D721Med (cell line): ENCODE data around the gene PHC3.
"Not testable (repeated sequence)": the region's sequence is repeated elsewhere in the genome, so short reads cannot be mapped to it uniquely, and the experiment has no call there.

ENCODE experiments used
- DNase-seq: peaks from one replicate; pipeline ENCODE4 v3.0.0; 2011; ENCODE audit warnings: low spot score; ENCODE audit not compliant: insufficient read length
- FAIRE-seq: peaks from 2 replicates; lab custom pipeline; 2011; peaks lifted over from hg19 to GRCh38; lab: Jason Lieb, UNC
- TF ChIP-seq, protein P1 (sequence below): IDR thresholded peaks from 2 replicates; pipeline ENCODE4 v1.5.1; 2012; ENCODE audit warnings: mild to moderate bottlenecking, control low read depth; ENCODE audit not compliant: insufficient read depth; ENCODE audit errors: missing control alignments

PHC3 gene

DNA sequence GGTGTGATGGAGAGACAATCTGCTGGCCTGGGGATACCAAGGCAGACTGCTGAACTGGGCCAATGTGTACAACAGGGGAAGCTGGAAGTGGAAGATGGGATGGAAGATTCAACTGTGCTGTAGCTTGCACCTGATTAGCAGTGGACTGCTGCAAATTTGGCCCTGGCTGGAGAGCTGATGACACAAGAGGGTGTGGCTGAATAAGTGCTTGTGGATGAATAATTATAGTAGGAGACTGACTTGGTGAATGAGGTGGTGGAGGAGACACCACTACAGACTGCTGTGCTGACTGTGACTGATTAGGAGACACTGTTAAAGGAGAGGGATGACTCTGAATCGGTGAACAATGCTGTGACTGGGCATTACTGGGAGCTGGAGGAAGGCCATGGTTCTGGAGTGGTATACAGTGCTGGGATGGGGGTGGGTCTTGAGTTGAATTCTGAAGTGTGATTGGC, 52.5 kb downstream of the PHC3 start:
- FAIRE-seq, result no peak
- TF ChIP-seq, protein P1, sequence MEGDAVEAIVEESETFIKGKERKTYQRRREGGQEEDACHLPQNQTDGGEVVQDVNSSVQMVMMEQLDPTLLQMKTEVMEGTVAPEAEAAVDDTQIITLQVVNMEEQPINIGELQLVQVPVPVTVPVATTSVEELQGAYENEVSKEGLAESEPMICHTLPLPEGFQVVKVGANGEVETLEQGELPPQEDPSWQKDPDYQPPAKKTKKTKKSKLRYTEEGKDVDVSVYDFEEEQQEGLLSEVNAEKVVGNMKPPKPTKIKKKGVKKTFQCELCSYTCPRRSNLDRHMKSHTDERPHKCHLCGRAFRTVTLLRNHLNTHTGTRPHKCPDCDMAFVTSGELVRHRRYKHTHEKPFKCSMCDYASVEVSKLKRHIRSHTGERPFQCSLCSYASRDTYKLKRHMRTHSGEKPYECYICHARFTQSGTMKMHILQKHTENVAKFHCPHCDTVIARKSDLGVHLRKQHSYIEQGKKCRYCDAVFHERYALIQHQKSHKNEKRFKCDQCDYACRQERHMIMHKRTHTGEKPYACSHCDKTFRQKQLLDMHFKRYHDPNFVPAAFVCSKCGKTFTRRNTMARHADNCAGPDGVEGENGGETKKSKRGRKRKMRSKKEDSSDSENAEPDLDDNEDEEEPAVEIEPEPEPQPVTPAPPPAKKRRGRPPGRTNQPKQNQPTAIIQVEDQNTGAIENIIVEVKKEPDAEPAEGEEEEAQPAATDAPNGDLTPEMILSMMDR, result no peak

DNA sequence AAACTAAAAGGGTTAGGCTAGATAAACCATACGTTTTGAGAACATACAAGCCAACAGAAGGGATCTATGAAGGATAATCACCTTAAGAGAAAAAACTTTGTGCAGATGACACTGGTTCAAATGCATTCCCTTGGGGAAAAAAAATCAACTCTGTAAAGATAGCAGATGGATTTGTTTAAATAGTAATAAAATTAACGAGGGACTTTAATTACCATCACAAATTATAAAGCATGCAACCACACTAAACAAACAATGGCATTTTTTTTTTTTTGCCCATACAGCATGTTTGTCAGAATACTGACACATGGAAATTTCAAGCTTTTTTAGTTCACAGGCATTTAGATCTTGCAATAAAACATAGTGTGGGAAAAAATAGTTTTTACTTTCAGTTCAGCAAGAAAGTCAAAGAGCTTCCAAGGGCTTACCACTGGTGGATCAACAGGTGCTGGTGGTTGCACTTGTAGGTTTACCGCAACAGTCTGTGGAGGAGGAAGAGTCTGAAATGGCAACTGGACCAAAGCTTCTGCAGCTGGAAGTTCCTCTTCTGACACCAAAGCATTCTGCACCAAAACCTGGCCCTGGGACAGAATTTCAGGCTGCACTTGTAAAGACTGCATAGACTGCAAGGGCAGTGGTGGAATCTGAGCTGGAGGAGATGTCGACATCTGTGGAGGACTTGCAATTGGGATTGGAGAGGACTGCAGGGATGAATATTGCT, 53.1 kb downstream of the PHC3 start:
- no peak for FAIRE-seq
- TF ChIP-seq, protein P1, result no peak
- DNase-seq, result no peak

More for the DNA sequence above, 52.5 kb downstream of the PHC3 start:
- DNase-seq, result no peak

DNA sequence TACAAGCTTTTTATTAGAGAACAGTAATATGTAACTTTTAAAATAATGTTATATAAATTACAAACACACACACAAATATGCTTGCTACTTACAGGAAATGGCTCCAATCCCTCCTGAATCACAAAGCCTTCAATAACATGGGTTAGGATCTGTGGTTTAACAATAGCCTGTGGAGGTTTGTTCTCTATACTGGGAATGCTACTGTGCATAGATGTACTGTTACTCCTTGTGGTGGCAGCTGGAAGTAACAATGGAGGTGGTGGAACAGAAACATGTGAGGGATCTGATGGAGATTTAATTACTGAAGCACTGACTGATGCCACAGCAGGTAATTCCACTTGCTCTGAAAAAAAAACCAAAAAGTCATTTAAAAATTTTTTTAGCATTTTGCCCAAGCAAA, 64.4 kb downstream of the PHC3 start:
- no peak for DNase-seq
- no peak for FAIRE-seq
- TF ChIP-seq, protein P1, result no peak

DNA sequence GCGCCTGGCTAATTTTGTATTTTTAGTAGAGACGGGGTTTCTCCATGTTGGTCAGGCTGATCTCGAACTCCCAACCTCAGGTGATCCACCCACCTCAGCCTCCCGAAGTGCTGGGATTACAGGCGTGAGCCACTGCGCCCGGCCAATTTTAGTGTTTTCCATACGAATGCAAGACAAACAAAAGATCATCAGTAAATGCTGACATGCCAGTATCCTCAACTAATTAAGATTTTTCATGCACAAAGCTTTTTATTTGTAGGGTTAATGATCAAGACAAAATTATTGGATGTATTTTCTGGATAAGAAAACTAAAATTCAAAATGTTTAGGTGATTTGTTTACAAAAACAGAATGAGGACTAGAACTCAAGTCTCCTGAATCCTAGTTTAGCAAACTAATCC, 67.4 kb downstream of the PHC3 start:
- not testable (repeated sequence) for DNase-seq, FAIRE-seq

DNA sequence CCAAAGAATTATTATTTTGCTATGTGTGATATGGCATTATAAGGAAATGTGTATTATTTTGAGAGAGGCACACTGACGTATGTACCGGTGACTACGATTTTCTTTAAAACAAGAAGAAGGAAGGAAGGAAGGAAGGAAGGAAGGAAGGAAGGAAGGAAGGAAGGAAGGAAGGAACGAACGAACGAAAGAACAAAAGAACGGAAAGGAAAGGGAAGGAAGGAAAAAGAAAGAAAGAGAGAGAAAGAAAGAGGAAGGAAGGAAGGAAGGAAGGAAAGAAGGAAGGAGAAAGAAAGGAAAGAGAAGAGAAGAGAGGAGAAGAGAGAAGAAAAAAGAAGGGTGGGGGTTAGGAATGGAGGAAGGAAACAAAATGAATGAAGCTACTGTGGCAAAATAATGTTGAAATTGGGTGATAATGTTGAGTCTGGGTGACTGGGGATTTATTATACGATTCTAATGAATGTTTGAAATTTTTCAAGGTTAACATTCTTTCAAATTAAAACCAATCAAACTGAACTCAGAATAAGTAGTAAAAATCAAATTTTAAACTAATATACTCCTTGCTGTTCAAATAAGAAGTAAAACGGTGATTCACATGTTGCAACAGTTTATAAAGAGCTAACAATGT, 70.3 kb downstream of the PHC3 start:
- FAIRE-seq (no peak), DNase-seq (no peak)
- TF ChIP-seq, protein P1, result no peak

DNA sequence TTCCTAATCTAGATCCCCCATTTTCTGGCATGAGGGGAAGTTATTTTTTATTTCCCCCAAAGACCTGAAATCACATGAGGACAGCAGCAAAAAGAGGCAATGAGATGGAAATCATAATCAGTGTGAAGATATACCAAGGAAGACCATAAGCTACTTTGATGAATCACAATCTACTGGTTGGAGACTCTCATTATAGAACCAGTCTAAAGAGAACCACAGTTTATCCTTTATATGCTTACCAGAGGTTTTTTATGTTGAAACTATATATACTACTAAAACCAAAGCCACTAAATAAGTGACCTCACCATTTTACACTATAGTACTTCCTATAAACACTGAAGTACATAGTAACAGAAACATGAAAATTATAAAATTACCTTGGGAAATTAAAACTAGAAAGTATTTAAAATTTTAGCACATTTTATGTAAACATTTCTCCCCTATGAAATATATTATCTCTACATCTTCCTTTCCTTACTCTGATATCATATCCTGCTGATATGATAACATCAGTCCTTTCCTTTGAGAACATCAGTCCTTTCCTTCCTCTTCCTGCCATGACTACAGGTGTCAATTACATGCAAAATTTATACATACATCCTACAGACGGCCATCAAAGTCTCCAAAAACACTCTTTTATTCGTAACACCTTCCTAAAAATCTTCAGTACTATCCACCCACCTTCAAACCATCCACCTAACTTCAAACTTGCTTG, 71.8 kb downstream of the PHC3 start:
- FAIRE-seq, result no peak
- no peak for DNase-seq
- TF ChIP-seq, protein P1, result no peak

DNA sequence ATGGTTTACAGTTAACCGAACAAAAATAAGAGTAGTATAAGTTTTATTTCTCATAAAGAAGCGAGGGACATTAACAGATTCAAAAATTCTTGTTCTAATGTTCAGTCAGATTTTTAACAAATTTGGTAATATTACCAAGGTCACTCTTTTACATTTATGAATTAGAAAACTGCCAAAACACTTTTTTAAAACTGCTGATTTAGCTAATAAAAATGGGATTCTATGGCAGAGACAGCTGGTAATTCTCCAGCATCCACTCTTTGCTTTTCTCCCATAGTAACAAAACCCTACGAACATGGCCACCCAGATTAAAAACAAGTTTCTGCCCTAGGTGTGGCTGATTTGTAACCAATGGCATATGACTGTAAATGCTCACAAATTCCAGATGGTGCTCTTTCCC, 72.6 kb downstream of the PHC3 start:
- TF ChIP-seq, protein P1, result no peak
- DNase-seq (no peak), FAIRE-seq (no peak)
